PFSK-1 (cell line): ENCODE measurements around the gene CST11.

ENCODE experiments used
- FOXP2 ChIP-seq: optimal IDR thresholded peaks from 2 replicates; pipeline ENCODE3; 2011; ENCODE audit warnings: borderline replicate concordance, control low read depth, inconsistent platforms; ENCODE audit not compliant: insufficient read depth; ENCODE audit errors: extremely low read length, extremely low read depth
- POLR2AphosphoS5 ChIP-seq: IDR thresholded peaks from 2 replicates; pipeline ENCODE4 v1.6.1; 2012; ENCODE audit warnings: low read depth, mild to moderate bottlenecking, control low read depth, low read length, moderate library complexity
- SIN3A ChIP-seq: IDR thresholded peaks from 2 replicates; pipeline ENCODE4 v1.6.1; 2012; ENCODE audit warnings: mild to moderate bottlenecking, low read length, moderate library complexity, borderline replicate concordance; ENCODE audit not compliant: insufficient read depth
- TAF1 ChIP-seq: IDR thresholded peaks from 2 replicates; pipeline ENCODE4 v1.6.1; 2012; ENCODE audit warnings: low read length, control low read depth, borderline replicate concordance; ENCODE audit not compliant: insufficient read depth
- TF ChIP-seq, protein P1 (sequence below), 2 experiments: IDR thresholded peaks; 2 replicates each; pipeline versions ENCODE4 v1.6.1 to v1.8.0; 2011 to 2012; ENCODE audit warnings: low read depth in 2 of 2, low read length in 2 of 2, control low read depth in 1 of 2, inconsistent platforms in 1 of 2, mild to moderate bottlenecking in 1 of 2, moderate library complexity in 1 of 2; ENCODE audit not compliant: insufficient read depth in 1 of 2

CST11 gene

DNA sequence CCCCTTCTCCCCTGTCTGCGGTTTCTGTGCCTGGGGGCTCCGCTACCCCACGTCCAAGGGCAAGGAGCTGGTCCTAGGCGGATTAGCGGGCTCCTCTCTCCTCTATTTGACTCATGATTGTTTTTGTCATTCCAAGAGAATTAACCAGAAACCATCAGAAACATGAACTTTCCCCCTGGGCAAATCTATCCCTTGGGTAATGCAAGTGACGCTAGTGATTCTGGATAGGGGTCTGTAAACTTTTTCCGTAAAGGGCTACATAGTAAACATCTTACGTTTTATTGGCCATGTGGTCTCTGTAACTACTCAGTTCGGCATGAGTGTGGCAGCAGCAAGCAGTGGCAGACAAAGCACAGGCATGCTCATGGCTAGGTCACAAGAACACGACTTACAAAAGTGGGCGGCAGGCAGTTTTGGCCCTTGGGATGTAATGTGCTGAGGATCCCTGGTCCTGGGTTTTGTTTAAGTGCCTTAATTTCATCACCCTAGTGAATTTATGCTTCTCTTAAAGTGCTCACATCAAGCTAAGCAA is 654 bp downstream of the CST11 start:
- TF ChIP-seq SIN3A (no peak), POLR2AphosphoS5 (no peak), FOXP2 (no peak), TAF1 (no peak)
- TF ChIP-seq, protein P1, sequence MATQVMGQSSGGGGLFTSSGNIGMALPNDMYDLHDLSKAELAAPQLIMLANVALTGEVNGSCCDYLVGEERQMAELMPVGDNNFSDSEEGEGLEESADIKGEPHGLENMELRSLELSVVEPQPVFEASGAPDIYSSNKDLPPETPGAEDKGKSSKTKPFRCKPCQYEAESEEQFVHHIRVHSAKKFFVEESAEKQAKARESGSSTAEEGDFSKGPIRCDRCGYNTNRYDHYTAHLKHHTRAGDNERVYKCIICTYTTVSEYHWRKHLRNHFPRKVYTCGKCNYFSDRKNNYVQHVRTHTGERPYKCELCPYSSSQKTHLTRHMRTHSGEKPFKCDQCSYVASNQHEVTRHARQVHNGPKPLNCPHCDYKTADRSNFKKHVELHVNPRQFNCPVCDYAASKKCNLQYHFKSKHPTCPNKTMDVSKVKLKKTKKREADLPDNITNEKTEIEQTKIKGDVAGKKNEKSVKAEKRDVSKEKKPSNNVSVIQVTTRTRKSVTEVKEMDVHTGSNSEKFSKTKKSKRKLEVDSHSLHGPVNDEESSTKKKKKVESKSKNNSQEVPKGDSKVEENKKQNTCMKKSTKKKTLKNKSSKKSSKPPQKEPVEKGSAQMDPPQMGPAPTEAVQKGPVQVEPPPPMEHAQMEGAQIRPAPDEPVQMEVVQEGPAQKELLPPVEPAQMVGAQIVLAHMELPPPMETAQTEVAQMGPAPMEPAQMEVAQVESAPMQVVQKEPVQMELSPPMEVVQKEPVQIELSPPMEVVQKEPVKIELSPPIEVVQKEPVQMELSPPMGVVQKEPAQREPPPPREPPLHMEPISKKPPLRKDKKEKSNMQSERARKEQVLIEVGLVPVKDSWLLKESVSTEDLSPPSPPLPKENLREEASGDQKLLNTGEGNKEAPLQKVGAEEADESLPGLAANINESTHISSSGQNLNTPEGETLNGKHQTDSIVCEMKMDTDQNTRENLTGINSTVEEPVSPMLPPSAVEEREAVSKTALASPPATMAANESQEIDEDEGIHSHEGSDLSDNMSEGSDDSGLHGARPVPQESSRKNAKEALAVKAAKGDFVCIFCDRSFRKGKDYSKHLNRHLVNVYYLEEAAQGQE (IDR thresholded peaks at IDR 0.05; ENCODE audit: insufficient read depth in 1 of 2, low read depth in 2 of 2, low read length in 2 of 2) = no peak

DNA sequence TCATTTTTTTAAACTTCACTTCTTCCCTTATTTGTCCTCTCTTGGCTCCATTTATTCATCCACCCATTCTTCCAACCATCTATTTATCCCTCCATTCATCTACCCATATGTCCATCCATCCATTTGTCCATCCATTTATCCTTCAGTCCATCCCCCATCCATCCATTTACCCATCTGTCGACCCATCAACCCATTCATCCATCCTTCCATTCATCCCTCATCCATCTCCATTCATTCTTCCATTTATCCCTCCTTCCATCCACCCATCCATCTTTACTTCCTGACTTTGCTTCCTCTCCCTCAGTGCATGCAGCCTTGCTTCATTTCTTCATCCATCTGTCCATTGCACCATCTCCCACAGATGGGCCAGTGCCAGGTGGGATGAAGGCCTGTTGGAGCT is 1.8 kb downstream of the CST11 start:
- no peak for TF ChIP-seq SIN3A
- TF ChIP-seq POLR2AphosphoS5 = no peak
- TF ChIP-seq, protein P1 (IDR thresholded peaks at IDR 0.05; ENCODE audit: insufficient read depth in 1 of 2, low read depth in 2 of 2, low read length in 2 of 2) = no peak

DNA sequence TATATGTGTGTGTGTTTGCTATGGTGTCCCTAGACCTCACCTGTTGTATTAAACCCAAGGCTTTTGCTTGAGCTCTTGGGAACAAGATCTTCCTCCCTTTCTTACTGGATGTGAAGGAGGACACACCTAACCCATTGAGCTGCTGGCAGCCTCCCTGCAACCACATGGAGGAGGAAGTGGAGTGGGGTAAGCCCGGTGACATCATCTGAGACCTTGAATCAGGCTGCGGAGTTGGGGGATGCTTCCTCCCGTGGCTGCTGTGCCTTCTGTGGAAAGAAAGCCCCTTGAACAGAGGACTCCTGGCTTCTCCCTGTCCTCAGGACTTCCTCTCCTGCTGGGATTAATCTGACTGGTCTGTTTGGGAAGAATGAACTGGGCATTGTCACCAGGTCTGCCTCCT is 3.3 kb downstream of the CST11 start:
- TF ChIP-seq, protein P1 (IDR thresholded peaks at IDR 0.05; ENCODE audit: insufficient read depth in 1 of 2, low read depth in 2 of 2, low read length in 2 of 2) = no peak
- no peak for TF ChIP-seq SIN3A
- no peak for TF ChIP-seq TAF1
- no peak for TF ChIP-seq POLR2AphosphoS5
- TF ChIP-seq FOXP2 = no peak

DNA sequence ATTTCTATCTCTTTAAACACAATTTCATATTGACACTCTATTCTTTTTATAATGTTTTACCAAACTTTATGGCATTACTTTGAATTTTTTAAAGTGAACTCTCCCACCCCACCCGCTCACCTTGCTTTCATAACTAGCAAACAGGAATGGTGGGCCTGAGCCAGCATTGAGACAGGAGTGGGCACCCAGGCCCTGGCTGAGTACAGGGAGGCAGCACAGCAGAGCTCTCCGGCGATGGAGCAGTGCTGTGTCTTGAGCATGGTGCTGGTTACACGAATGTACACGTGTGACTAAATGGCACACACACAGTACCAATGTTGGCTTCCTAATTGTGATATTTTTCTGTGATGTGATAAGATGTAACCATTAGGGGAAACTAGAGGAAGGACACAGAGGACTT is 4.5 kb downstream of the CST11 start:
- TF ChIP-seq TAF1 (no peak), POLR2AphosphoS5 (no peak), FOXP2 (no peak), SIN3A (no peak)
- TF ChIP-seq, protein P1 (IDR thresholded peaks at IDR 0.05; ENCODE audit: insufficient read depth in 1 of 2, low read depth in 2 of 2, low read length in 2 of 2) = no peak

DNA sequence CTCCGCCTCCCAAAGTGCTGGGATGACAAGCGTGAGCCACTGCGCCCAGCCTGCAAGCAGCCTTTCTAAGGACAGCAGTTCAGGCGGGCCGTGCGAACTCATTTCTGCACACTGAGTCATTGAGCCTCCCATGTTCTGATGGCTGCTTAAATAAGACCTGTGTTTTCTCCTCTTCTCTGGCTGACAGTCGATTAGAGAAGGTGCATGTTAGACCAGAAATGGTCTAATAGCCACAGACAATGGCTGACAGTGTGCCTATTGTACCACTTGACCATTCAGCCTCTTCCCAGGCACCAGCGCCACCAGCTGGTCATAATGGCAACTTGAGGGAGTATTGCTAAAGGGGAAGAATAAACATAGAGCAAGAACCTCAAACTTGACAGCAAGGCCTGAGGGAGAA is 6.2 kb downstream of the CST11 start:
- no peak for TF ChIP-seq SIN3A
- no peak for TF ChIP-seq FOXP2
- TF ChIP-seq POLR2AphosphoS5 = no peak
- no peak for TF ChIP-seq TAF1
- TF ChIP-seq, protein P1 (IDR thresholded peaks at IDR 0.05; ENCODE audit: insufficient read depth in 1 of 2, low read depth in 2 of 2, low read length in 2 of 2) = no peak
